Neural cell (in vitro differentiated cells): ENCODE data around the gene THOP1. TPM values are rescaled to one million over a fixed set of nuclear protein-coding genes. Genes with fewer than 3 reads are reported as not detected.
"Not testable (repeated sequence)": the region's sequence is repeated elsewhere in the genome, so short reads cannot be mapped to it uniquely, and the experiment has no call there.

Experiments
- H2AFZ ChIP-seq: fragments of 200-600, 300-800 bp; sonication (generic), shearing (Covaris generic); 2 replicates; pipeline ENCODE4 v1.6.0; 2014; ENCODE audit warnings: low read depth, mild to moderate bottlenecking, antibody characterized with exemption, low read length, moderate library complexity
- H3F3A ChIP-seq: fragments of 200-600 bp; shearing (Covaris generic); 2 replicates; pipeline ENCODE4 v1.6.1; 2016; ENCODE audit warnings: mild to moderate bottlenecking, moderate library complexity, mixed read lengths, antibody characterized with exemption, low read length; ENCODE audit not compliant: insufficient read depth, poor library complexity, severe bottlenecking
- H3K27ac ChIP-seq: fragments of 200-600, 300-800 bp; sonication (generic), shearing (Covaris generic); 2 replicates; pipeline ENCODE4 v1.5.1; 2014; ENCODE audit warnings: mild to moderate bottlenecking, low read length, moderate library complexity
- H3K27me3 ChIP-seq: fragments of 300-800, 200-600 bp; sonication (generic), shearing (Covaris generic); 2 replicates; pipeline ENCODE4 v1.6.0; 2014; ENCODE audit warnings: mild to moderate bottlenecking, low read depth, low read length, moderate library complexity; ENCODE audit not compliant: insufficient read depth
- H3K36me3 ChIP-seq: fragments of 300-800, 200-600 bp; sonication (generic), shearing (Covaris generic); 2 replicates; pipeline ENCODE4 v1.5.1; 2014; ENCODE audit warnings: mild to moderate bottlenecking, antibody characterized with exemption, low read length, moderate library complexity; ENCODE audit not compliant: insufficient read depth
- H3K4me2 ChIP-seq: fragments of 300-800, 200-600 bp; sonication (generic), shearing (Covaris generic); 2 replicates; pipeline ENCODE4 v1.6.0; 2014; ENCODE audit warnings: mild to moderate bottlenecking, low read length
- H3K4me3 ChIP-seq: fragments of 300-800, 200-600 bp; sonication (generic), shearing (Covaris generic); 2 replicates; pipeline ENCODE4 v1.5.1; 2014; ENCODE audit warnings: mild to moderate bottlenecking, low read length, moderate library complexity
- H3K79me2 ChIP-seq: fragments of 200-600 bp; shearing (Covaris generic); replicated peaks from 2 replicates; pipeline ENCODE4 v1.6.0; 2014; ENCODE audit warnings: mild to moderate bottlenecking, low read length, moderate library complexity; ENCODE audit not compliant: insufficient read depth
- H3K9ac ChIP-seq: fragments of 300-800, 200-600 bp; sonication (generic), shearing (Covaris generic); 2 replicates; pipeline ENCODE4 v1.6.1; 2016; ENCODE audit warnings: mild to moderate bottlenecking, low read length, mixed read lengths
- H3K9me2 ChIP-seq: fragments of 200-600 bp; shearing (Covaris generic); 2 replicates; pipeline ENCODE4 v1.6.1; 2016; ENCODE audit warnings: mild to moderate bottlenecking, low read length, mixed read lengths; ENCODE audit not compliant: insufficient read depth
- H3K9me3 ChIP-seq: fragments of 200-600, 300-800 bp; sonication (generic), shearing (Covaris generic); 2 replicates; pipeline ENCODE4 v1.6.1; 2016; ENCODE audit warnings: mild to moderate bottlenecking, mixed run types, low read length, moderate library complexity, mixed read lengths
- H4K20me1 ChIP-seq: fragments of 200-600 bp; shearing (Covaris generic); 2 replicates; pipeline ENCODE4 v1.6.1; 2016; ENCODE audit warnings: mild to moderate bottlenecking, mixed run types; ENCODE audit not compliant: insufficient read depth
- EP300 ChIP-seq: fragments of 450-650 bp; conservative IDR thresholded peaks from 2 replicates; pipeline ENCODE4 v1.6.1; 2014; ENCODE audit warnings: antibody characterized with exemption, mild to moderate bottlenecking, moderate library complexity; ENCODE audit not compliant: poor library complexity, severe bottlenecking
- EZH2 ChIP-seq: fragments of 200-600, 300-800 bp; shearing (Covaris generic), sonication (generic); IDR thresholded peaks from 2 replicates; pipeline ENCODE4 v1.6.1; 2014; ENCODE audit warnings: antibody characterized with exemption, low read length, borderline replicate concordance, mild to moderate bottlenecking; ENCODE audit not compliant: insufficient read depth, poor library complexity, severe bottlenecking
- MXI1 ChIP-seq: fragments of 450-650 bp; conservative IDR thresholded peaks from 2 replicates; pipeline ENCODE4 v1.6.1; 2014; ENCODE audit warnings: antibody characterized with exemption, mild to moderate bottlenecking; ENCODE audit not compliant: poor library complexity, severe bottlenecking
- POLR2AphosphoS5 ChIP-seq: IDR thresholded peaks from 2 replicates; pipeline ENCODE4 v1.6.1; 2012
- RAD21 ChIP-seq: fragments of 450-650 bp; conservative IDR thresholded peaks from 2 replicates; pipeline ENCODE4 v1.6.1; 2014; ENCODE audit warnings: antibody characterized with exemption, mild to moderate bottlenecking, moderate library complexity
- SMC3 ChIP-seq: fragments of 450-650 bp; conservative IDR thresholded peaks from 2 replicates; pipeline ENCODE4 v1.6.1; 2014; ENCODE audit warnings: antibody characterized with exemption, mild to moderate bottlenecking, moderate library complexity; ENCODE audit not compliant: poor library complexity
- TAF1 ChIP-seq: IDR thresholded peaks from 2 replicates; pipeline ENCODE4 v1.6.1; 2012; ENCODE audit warnings: low read depth
- polyA plus RNA-seq: library from polyadenylated mRNA; depleted of rRNA; stranded (reverse); fragments of >200 nt; gene quantifications from 2 replicates; pipeline ENCODE4 v1.2.3, GENCODE V29; 2014
- TF ChIP-seq, protein P1 (sequence below): fragments of 450-650 bp; IDR thresholded peaks from 2 replicates; pipeline ENCODE4 v1.5.1; 2014; ENCODE audit warnings: antibody characterized with exemption, mild to moderate bottlenecking, moderate library complexity; ENCODE audit not compliant: poor library complexity, severe bottlenecking
- TF ChIP-seq, protein P2 (sequence below): IDR thresholded peaks from 2 replicates; pipeline ENCODE4 v1.6.1; 2012; ENCODE audit warnings: borderline replicate concordance

THOP1 gene
- polyA plus RNA-seq, 1 donor from 2014 or later = 113 TPM

- TF ChIP-seq, protein P1, sequence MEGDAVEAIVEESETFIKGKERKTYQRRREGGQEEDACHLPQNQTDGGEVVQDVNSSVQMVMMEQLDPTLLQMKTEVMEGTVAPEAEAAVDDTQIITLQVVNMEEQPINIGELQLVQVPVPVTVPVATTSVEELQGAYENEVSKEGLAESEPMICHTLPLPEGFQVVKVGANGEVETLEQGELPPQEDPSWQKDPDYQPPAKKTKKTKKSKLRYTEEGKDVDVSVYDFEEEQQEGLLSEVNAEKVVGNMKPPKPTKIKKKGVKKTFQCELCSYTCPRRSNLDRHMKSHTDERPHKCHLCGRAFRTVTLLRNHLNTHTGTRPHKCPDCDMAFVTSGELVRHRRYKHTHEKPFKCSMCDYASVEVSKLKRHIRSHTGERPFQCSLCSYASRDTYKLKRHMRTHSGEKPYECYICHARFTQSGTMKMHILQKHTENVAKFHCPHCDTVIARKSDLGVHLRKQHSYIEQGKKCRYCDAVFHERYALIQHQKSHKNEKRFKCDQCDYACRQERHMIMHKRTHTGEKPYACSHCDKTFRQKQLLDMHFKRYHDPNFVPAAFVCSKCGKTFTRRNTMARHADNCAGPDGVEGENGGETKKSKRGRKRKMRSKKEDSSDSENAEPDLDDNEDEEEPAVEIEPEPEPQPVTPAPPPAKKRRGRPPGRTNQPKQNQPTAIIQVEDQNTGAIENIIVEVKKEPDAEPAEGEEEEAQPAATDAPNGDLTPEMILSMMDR = no peak
- TF ChIP-seq RAD21 (no peak), EZH2 (no peak), TAF1 (no peak), POLR2AphosphoS5 (no peak), SMC3 (no peak), EP300 (no peak)
- TF ChIP-seq, protein P2, sequence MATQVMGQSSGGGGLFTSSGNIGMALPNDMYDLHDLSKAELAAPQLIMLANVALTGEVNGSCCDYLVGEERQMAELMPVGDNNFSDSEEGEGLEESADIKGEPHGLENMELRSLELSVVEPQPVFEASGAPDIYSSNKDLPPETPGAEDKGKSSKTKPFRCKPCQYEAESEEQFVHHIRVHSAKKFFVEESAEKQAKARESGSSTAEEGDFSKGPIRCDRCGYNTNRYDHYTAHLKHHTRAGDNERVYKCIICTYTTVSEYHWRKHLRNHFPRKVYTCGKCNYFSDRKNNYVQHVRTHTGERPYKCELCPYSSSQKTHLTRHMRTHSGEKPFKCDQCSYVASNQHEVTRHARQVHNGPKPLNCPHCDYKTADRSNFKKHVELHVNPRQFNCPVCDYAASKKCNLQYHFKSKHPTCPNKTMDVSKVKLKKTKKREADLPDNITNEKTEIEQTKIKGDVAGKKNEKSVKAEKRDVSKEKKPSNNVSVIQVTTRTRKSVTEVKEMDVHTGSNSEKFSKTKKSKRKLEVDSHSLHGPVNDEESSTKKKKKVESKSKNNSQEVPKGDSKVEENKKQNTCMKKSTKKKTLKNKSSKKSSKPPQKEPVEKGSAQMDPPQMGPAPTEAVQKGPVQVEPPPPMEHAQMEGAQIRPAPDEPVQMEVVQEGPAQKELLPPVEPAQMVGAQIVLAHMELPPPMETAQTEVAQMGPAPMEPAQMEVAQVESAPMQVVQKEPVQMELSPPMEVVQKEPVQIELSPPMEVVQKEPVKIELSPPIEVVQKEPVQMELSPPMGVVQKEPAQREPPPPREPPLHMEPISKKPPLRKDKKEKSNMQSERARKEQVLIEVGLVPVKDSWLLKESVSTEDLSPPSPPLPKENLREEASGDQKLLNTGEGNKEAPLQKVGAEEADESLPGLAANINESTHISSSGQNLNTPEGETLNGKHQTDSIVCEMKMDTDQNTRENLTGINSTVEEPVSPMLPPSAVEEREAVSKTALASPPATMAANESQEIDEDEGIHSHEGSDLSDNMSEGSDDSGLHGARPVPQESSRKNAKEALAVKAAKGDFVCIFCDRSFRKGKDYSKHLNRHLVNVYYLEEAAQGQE = no peak
- Histone ChIP-seq H3K9me2 (no peaks in the 10 kb centered on the region), H3K4me2 (no peak overlapping the region), H2AFZ (no peak overlapping the region), H3K36me3 (no peaks in the 10 kb centered on the region), H4K20me1 (no peaks in the 10 kb centered on the region), H3K79me2 (peaks cover 11% of the 10 kb centered on the region), H3K9ac (no peak overlapping the region), H3K27ac (no peak overlapping the region), H3K27me3 (no peaks in the 10 kb centered on the region), H3K9me3 (no peaks in the 10 kb centered on the region), H3F3A (no peaks in the 10 kb centered on the region), H3K4me3 (no peak overlapping the region)
Observed at GRCh38 chr19:2791876-2792275, 6.6 kb downstream of the THOP1 start.

DNA sequence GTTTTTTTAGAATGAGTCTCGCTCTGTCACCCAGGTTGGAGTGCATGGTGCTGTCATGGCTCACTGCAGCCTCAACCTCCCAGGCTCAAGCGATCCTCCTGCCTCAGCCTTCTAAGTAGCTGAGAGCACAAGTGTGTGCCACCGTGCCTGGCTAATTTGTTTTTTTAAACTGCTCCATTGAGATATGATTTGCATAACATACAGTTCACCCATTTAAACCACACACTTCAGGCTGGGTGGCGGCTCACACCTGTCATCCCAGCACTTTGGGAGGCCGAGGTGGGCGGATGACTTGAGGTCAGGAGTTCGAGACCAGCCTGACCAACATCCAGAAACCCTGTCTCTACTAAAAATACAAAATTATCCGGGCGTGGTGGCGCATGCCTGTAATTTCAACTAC lies 7.4 kb downstream of the THOP1 start:
- H3K27me3 ChIP-seq, H3K79me2 ChIP-seq, H3K27ac ChIP-seq, H3K9ac ChIP-seq, H3K9me2 ChIP-seq, H3K4me2 ChIP-seq, H4K20me1 ChIP-seq, H3F3A ChIP-seq, H3K9me3 ChIP-seq, H2AFZ ChIP-seq, H3K36me3 ChIP-seq, H3K4me3 ChIP-seq: not testable (repeated sequence)

DNA sequence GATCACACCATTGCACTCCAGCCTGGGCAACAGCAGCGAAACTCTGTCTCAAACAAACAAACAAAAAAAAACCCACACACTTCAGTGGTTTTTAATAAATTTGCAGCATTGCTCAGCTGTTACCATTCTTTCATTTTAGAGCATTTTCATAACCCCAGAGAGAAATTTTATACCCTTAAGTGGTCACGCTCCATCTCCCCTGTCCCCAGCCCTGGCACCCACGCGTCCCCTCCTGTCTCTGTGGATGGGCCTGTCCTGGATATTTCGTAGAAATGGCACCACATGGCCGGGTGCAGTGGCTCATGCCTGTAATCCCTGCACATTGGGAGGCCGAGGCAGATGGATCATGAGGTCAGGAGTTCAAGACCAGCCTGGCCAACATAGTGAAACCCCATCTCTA lies 7.8 kb downstream of the THOP1 start:
- Histone ChIP-seq H3K9me3 (no peaks in the 10 kb centered on the region), H3K79me2 (peaks cover 2% of the 10 kb centered on the region), H3K27me3 (no peaks in the 10 kb centered on the region), H4K20me1 (no peaks in the 10 kb centered on the region), H3K4me3 (no peak overlapping the region), H3K9ac (no peak overlapping the region), H3K9me2 (no peaks in the 10 kb centered on the region), H3K27ac (no peak overlapping the region), H3K4me2 (no peak overlapping the region), H2AFZ (no peak overlapping the region), H3F3A (no peaks in the 10 kb centered on the region), H3K36me3 (no peaks in the 10 kb centered on the region)
- TF ChIP-seq MXI1 (no peak), TAF1 (no peak), POLR2AphosphoS5 (no peak), EZH2 (no peak), EP300 (no peak), RAD21 (no peak), SMC3 (no peak)
- TF ChIP-seq, protein P2 = no peak
- TF ChIP-seq, protein P1 = no peak
